Measurements from ENCODE around the gene TNFSF4.
"Not testable (repeated sequence)": the region's sequence is repeated elsewhere in the genome, so short reads cannot be mapped to it uniquely, and the experiment has no call there.

Gene TNFSF4, protein sequence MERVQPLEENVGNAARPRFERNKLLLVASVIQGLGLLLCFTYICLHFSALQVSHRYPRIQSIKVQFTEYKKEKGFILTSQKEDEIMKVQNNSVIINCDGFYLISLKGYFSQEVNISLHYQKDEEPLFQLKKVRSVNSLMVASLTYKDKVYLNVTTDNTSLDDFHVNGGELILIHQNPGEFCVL

DNA sequence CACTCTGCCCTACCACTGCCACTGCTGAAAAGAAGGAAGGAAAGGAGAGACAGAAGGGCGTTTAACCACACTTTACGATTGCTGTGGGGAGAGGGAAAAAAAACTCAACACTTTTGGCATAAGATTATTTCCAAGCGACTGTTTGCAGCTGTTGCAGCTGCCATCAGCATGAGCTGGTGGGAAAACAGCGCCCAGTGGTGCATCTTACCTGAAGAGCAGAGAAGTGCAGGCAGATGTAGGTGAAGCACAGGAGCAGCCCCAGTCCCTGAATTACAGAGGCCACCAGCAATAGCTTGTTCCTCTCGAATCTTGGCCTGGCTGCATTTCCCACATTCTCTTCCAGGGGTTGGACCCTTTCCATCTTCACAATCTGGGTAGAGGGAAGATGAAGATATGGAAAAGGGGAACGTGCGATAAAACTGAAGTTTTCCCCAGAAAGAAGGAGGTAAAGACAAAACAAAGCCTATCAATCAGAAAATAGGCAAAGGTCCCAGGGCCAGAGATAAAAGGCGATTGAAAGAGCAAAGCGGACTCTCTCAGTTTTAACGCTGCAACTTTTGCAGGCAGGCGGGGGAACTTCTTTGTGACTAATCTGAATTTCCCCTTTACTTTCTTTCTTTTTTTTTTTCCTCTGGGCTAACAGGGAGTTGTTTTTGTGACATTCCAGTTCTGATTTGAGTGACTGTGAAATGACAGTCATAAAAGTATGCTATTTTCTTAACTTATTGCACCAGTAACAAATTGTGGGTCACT is at the start of gene TNFSF4:
TNFSF4 (minus strand) TSS at position 516 of the 753 bp plus-strand sequence; CDS start at position 361, 155 bp downstream.
- DNase-seq, result no peak

DNA sequence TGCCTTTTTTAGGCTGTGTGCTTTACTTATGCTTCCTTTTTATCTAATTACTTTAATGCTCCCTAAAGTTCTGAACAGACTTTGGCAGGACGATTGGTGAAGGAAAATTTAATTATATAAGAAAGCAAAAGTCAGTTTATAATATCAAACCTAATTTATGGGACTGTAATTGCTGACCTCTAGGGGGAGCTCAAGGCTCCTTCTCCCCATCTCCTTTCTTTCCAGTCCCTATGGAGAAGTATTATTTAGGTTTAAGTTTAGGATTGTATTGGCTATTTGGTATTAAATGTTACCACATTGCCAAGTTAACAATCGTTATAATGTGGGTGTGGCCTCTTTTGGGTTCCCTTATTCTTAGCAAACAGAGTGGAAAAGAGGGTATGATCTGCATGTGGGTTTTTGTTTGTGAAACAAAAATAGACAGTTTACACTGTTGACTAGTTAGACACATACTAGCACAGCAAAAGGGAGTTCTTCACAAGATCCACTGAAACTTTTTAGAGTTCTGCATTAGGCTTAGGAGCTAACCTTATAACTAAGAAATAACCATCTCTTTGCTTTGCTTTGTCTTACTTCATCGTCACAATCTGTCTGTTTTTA is 48.2 kb upstream of the TNFSF4 start:
- DNase-seq, result peak; percentile 41 to 86

GRCh38 chr1:173253046-173253445 is 45.9 kb upstream of the TNFSF4 start:
- no peak for DNase-seq

GRCh38 chr1:173249349-173249748 is 42.2 kb upstream of the TNFSF4 start:
- no peak for DNase-seq

GRCh38 chr1:173248247-173248940 is 41.3 kb upstream of the TNFSF4 start:
- DNase-seq, result no peak

- DNase-seq, result no peak
Observed at GRCh38 chr1:173245892-173246291, 38.8 kb upstream of the TNFSF4 start.

DNA sequence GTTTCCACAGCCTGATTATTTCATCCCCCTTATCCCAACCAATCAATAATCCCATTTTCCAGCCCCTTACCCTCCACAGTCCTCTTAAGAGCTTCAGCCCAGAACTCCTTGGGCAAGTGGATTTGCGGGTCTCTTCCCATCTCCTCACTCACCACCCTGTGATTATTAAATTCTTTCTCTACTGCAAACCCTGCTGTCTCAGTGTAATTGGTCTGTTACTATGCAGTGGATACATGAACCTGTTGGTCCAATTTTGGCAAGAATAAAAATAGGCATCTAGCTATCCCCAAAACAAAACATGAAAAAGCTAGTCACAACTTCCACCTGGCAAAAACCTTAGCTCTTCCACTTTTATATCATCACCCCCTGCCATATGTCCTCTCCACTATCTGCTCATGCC is 36.2 kb upstream of the TNFSF4 start:
- no peak for DNase-seq

DNA sequence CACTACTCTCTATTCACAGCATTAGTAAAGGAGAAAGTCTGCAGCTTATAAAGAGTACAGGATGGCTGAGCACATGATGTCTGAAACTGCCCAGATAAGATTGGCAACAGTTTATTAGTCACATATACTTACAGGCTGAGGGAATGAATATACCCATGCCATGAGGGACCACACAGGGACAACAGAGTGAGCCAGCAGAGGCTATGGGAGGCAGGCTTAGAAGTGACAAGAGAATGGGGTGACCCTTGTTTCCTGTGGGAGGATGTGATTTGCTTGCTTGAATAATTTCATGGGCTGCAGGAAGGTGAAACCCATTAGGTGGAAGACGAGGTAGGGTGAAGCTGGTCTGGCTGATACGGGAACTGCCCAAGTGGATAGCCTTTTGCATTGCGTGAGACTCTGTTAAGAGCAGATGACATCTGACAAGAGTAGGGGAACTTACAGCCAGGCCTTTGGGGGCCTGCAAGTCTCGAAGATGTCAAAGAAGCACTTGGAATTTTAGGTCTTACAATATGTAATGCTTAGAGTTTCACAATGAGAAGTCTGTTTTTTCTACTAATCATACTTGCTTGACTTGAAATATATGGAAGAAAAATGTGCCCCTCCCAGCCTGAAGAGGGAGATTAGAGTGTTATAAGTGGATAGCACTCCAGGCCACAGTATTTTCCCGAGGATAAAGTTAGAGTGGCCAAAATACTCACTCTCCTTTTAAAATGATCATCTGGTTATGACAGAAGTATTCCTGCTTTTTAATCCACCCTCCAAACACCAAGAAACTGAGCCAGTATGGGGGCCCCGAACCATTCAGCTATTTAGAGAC is 34.6 kb upstream of the TNFSF4 start:
- no peak for DNase-seq

DNA sequence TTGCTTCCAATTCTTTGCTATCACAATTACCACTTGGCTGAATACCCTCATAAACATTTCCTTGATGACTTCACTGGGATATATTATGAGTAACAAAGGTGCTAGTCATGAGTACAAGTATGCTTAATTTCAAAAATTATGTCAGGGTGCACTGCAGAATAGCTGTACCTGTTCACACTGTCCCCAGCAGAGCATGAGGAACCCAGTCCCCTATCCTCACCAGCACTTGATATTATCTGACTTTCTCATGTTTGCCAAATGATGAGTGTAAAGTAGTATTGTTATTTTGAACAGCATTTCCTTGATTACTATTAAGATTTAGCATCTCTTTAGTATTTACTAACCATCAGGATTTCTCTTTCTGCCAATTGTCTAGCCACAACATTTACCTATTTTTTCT is 33.5 kb upstream of the TNFSF4 start:
- DNase-seq, result no peak

DNA sequence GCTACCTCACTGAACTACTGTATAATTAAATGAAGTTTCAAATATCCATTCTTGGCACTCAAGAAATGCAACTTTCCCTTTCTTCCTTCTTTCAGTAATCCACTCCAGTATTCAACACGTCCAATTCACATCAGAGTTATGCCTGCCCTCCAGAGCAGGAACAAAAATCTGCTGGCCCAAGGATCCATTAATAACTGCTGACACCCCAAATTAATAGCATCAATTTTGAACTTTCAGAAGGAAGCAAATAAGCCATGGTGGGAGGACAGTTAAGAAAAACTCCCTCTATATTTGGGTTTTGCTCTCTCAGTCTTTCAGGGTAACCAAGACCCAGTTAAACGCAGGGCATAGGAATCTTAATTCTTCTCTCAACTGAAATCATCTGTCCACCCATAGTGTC is 31.9 kb upstream of the TNFSF4 start:
- no peak for DNase-seq

DNA sequence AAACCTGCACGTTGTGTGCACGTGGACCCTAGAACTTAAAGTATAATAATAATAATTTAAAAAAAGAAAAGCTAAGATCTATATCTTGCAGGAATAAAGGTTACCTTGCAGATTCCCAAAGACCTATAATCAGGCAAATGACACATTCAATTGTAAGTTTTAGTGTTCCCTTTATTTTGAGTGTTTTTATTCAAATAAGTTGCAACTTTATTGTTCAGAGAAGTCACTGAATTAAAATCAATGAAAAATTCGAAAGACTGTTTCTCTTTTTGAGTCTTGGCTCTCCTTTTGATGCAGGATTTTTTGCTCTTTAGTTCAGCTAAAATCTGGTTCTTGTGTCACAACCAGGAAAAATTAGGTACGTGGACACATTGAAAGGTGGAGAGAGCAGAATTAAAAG is 27.8 kb upstream of the TNFSF4 start:
- DNase-seq, result no peak

- not testable (repeated sequence) for DNase-seq
Observed at GRCh38 chr1:173234434-173234833, 27.3 kb upstream of the TNFSF4 start.

DNA sequence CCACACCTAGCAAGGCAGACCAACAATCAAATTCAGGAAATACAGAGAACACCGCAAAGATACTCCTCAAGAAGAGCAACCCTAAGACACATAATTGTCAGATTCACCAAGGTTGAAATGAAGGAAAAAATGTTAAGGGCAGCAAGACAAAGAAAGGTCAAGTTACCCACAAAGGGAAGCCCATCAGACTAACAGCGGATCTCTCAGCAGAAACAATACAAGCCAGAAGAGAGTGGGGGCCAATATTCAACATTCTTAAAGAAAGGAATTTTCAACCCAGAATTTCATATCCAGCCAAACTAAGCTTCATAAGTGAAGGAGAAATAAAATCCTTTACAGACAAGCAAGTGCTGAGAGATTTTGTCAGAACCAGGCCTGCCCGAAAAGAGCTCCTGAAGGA is 21.9 kb upstream of the TNFSF4 start:
- not testable (repeated sequence) for DNase-seq

DNA sequence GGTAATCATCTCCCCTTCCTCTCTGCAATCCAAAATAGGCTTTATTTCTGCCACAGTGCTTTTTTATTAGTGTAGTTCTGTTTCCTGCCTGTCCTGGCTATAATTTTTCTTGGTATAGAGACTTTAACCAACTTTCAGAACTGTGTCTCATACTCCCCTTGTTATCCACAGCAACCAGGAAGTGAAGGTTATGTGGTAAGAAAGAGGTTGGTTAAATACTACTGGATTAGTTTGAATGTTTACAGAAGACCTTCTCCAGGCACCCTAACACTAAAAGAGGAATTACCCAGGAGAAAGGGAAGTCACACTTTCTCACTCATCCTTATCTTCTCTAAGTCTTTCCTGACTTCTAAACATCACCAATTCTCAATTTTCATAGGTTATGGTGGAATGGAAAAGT is 17.8 kb upstream of the TNFSF4 start:
- no peak for DNase-seq

DNA sequence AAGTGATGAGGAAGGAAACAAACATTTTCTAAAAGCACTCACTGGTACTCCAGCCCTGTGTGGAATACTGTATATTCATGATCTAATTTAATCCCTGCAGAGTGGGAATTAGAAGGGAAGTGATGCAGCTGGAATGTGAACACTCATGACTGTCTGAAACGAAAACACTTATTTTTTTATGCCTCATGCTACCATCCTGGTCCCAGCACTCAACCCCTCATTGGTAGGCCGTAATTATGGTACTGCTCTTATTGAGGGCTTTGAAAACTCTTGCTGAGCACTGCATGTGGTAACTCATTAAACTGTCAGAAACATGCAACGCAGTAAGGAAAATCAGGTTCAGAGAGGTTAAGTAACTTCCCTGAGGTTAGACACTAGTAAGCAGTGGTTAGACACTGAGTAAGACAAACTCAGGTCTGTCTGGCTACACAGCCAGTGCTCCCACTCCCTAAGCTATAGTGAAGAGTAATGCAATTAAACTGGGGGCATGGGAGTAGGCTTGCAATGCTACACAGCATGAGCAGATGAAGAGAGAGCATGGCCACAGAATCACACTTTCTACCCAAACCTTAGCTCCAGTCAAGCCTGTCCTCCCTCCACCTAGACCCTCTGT is 17.3 kb upstream of the TNFSF4 start:
- DNase-seq, result no peak

DNA sequence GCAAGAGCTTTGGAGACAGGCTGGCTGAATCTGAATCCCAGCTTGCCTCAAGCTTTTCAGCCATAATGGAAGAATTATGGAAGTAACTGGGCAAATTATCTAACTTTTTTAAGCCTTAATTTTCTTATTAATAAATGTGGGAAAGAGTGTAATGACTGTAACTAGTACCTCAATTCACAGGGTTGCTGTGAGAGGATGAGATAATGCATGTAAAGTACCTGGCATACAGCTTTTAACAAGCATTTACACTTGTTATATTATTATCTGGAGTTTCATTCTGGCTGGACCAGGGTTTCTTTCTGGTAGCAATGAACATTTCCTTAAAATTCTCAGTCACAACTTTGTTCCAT is 15.9 kb upstream of the TNFSF4 start:
- no peak for DNase-seq

DNA sequence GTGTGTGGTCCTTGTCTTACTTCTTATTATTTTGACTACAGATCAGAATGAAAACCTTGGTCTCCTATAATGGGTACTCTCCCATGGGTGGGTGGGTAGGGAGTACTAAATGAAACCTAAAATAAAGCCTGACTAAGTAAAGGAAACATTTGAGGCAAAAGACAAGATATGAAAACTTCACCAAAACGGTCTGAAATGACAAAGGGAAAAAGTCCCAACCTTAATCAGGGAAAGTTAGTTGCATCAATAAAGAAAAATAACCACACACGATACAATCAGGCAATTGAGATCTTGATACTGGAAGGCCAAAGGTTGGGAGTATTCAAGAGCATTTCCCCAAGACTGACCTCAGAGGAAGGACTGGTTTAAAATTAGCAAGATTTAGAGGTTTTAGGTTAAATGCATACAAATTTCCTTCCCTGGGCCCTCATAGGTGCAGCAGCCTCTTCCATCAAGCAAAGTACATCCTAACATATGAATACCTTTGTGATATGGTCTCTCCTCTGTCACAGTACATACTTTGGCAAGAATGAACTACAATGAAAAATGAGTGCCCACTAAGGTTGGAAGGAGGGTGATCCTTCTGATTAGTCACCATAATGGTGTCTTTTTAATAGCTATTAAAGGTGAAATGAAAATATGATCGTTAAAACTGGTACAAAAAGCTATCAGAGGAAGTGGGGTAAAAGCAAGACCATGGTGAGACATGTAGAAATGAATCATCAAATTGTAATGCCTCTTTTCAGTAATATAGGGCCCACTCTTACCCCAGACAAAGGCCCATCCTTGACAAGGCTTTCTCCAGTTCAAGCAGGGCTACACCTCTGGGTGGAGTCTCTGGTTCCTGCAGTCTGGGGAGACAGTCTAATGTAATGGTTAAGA is 15.3 kb upstream of the TNFSF4 start:
- no peak for DNase-seq

DNA sequence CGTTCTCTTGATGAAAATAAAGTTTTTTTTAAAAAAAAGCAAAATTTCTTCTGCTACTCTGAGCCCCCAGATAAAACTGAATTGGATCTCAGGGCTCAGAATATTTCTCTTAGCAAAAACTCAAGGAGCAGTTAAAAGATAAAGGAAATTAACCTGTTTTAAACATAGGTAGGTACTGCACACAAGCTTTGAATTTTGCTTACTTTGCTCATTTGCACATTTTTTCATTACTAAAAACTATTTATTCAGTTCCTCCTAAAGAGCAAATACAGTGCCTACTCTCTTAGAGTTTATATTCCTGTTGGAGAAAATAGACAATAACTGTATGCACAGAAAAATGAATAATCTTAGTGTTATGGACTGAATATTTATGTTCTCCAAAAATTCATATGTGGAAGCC is 13.0 kb upstream of the TNFSF4 start:
- DNase-seq, result no peak

GRCh38 chr1:173213665-173214064 is 6.5 kb upstream of the TNFSF4 start:
- peak in 1 of 2 experiments; percentile 14 for DNase-seq

DNA sequence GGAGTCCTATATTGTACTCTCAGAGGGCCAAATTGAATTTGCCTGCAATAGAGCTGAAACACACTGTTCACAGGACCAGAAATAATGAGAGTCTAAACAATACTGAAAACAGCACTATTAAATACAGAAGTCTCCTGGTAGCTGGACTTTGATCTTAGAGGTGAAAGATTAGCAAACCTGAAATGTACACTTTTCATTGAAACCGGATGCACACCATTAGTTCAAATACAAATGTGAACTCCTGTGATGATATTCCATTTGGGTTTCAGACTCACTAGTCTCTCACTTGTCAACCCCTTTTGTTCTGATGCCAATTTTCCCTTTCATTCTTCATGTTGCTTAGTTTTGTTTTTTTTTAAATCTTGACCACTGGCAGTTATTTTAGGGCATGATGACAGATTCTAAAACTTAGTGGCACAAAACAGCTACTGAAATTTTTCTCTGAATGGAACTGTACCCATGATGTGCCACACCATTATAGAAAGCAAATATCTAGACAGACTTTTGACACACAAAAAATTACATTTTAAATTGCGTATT is 5.9 kb upstream of the TNFSF4 start:
- DNase-seq, result peak in 1 of 2 experiments; percentile 39

DNA sequence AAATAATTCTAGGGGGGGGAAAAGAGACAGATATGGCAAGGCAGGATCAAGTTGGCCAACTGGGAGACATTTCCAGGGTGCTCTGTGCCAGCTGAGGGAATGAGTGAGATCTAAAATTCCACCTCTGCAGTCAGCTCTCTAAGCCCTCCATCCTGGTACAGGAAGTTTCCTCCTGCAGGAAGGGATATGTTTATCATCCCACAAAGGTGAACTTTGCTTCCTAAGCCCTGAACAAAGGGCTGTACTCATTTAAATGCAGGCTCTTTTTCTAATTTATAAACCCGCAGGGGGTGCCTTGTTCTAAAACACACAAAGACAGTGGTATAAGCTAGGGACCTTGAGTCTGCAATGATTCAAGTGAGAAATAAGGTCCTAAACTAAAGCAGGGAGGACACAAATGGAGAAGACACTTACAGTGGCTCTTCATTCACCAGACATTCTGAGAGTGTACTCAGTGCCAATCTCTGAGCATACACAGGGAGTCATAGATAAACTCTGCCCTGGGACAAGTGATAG is 3.6 kb upstream of the TNFSF4 start:
- peak in 1 of 2 experiments; percentile 55 for DNase-seq

Data from NCI-H526 (cell line).